HG03460 (cell line): ENCODE data around the gene IFTAP.
A peak's percentile ranks its signal among the peaks of the same experiment; 100 is the strongest.

Source experiments
- ATAC-seq: cut with Tn5 transposase; IDR thresholded peaks from one replicate; pipeline ENCODE4 v1.9.1; 2021; ENCODE audit not compliant: unreplicated experiment

IFTAP gene

GRCh38 chr11:36596880-36597279 is 2.6 kb downstream of the IFTAP start:
- ATAC-seq = no peak

DNA sequence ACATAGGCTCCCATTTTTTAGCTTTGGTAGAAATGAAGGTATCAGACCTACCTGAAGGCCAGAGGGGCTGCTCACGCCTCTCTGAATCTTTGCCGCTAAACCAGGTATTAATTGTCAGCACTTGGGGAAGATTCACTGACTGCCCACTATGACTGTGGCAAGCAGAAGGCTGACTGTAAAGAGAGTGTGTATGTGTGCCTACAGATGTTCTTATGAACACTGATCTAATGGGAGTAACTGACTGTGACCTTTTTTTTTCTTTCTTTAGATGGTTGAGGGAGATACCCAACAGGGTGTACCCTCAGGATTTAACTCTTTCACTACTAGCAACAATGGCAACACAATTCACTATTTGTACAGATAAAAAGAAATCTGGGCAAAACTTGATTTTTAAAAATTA is 3.7 kb downstream of the IFTAP start, which contains the start of gene RAG2:
RAG2 (minus strand) TSS at position 186 of the 400 bp plus-strand sequence. CDS start 4,068 bp downstream, outside the sequence.
- ATAC-seq = no peak

DNA sequence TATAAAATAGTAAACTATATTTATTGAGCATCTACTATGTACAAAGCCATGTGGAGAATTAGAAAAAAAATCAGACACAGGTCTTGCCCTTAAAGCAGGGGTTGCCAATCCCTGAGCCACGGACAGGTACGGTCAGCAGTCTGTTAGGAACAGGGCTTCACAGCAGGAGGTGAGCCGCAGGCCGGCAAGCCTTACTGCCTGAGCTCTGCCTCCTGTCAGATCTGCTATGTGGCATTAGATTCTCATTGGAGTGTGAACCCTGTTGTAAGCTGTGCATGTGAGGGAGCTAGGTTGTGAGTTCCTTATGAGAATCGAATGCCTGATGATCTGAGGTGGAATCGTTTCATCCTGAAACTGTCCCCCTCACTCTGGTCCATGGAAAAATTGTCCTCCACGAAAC is 5.9 kb downstream of the IFTAP start:
- no peak for ATAC-seq

- no peak for ATAC-seq
Measured at GRCh38 chr11:36601155-36601554, 6.9 kb downstream of the IFTAP start.

DNA sequence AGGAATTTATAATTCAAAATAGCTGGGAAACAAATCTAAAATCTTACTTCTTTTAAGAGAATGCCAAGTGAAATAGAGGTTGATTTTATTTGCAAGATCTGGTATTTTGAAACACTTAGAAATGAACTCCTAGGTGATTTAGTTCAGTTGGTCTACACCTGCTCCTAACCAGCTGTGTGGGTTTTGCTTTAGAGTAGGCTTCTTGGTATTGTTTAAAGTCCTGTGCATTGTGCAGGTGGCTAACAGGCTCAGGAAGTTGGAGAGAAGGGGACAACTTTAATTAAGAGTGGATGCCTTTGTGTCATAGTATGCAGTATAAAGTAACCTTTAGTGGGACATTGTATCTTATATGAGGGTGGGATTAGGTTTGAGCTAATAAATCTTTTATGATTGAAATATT is 7.8 kb downstream of the IFTAP start:
- no peak for ATAC-seq

- ATAC-seq = no peak
Measured at GRCh38 chr11:36605221-36606216, 11.2 kb downstream of the IFTAP start.

- no peak for ATAC-seq
Measured at GRCh38 chr11:36608491-36609199, 14.3 kb downstream of the IFTAP start.

DNA sequence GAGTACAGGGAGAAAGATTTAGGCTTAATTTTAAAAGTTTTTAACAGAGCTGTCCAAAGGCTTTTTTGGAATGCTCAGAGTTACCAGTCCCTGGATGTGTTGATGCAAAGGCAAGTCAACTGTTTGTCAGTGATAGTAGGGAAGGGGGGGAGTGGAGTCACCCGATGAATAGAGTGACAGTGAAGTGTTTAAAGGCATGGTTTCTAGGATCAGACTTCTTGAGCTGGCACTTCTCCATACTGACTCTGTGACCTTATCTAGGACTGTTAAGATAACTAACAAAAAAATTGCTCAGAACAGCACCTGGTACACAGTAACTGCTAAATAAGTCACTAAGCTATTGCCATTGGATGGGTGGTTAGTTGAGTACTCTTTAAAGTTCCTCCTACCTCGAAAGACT is 15.1 kb downstream of the IFTAP start:
- ATAC-seq = no peak

DNA sequence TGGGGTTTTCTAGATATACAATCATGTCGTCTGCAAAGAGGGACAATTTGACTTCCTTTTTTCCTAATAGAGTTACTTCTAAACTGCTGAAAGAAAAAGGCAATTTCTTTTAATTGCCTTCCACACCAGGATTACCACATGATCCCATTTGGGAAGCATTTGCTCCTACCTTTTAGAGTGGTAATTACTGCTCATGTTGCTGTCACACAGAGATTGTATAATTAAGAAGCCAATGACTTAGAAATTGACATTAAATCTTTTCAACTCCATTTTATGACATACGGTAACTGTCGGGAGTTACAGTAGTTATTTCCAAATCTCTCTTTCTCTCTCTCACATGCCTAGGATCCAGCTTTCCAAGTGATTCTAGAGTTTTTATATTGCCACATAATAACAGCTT is 21.5 kb downstream of the IFTAP start:
- ATAC-seq = no peak

DNA sequence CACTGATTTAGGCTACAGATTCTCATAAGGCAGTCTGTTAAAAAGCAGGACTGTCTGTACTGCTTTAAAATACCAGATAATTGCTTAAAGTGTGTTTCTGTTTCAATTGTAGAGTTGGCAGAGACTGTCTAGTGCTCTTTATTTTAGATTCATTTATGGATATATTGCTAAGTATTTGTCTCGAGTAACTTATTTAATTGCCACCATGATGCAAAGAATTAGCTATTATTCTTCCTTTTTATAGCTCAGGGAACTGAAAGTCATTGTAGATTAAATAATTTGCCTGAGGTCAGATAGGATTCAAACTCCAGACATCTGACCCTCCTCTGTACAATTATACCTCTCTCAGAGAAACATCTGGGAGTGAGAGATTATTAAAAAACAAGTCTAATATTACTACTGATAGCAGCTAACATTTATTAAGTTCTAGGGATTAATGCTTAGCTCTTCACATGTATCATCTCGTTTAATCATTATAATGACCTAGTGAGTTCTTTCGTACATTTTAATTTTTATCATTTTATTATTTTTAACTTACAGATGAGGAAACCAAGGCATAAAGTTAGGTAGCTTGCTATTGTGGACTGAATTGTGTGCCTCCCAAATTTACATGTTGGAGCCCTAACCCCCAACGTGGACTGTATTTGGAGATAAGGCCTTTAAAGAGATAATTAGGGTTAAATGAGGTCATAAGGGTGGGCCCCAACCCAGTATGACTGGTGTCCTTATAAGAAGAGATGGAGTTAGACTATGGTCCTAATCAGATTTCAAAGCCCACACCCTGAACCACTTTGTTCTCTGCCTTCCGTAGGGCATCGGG is 23.5 kb downstream of the IFTAP start:
- ATAC-seq = no peak

- no peak for ATAC-seq
Measured at GRCh38 chr11:36618363-36619047, 24.2 kb downstream of the IFTAP start.

DNA sequence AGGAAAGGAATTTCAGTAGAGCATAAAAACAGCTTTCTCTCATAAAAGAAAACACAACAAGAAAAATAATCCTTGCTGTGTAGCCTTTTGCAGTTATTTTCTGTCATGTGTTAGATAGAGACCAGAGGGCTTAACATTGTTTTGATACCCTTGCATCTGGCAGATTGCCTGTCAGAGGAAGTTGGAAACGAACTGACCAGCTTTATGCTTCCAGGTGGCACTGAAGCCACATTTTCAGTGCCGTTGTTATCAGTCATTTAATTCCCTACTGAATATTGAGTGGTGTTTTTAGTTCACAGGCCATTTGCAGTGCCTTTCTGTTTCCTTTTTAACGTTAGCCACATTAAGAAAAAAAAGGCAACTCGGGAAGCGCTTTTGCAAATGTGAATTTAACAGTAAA is 25.2 kb downstream of the IFTAP start:
- no peak for ATAC-seq

- ATAC-seq = no peak
Measured at GRCh38 chr11:36620246-36620645, 25.9 kb downstream of the IFTAP start.

DNA sequence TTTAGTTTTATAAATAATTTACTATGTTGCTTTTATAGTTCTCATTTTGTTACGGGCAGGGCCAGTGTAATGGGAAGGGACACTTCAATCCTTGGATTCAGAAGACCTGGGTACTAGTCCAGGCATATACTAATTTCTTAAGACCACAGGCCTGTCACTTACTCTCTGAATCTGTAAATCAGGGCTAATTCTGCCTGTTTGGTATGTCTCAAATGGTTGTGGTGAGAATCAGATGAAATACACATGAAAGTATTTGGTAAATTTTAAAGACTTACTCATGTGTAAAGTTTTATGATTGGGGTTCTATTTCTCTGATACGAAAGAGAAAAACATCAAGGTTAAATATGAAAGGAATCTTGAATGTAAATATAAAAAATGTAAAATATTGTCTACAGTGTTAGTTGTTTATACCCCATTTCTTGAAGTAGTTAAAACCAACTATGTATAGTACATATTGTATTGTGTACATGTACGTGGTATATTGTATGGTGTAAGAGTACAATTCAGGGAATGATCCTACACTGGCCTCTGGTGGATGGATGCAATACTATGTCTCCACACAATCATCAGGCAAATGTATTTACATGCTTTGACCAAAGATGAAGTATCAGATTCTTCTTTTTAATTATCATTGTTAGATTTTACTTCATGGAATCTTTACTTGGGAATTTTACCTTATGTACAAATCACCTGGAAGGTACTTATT is 28.3 kb downstream of the IFTAP start:
- ATAC-seq = peak; percentile 59

DNA sequence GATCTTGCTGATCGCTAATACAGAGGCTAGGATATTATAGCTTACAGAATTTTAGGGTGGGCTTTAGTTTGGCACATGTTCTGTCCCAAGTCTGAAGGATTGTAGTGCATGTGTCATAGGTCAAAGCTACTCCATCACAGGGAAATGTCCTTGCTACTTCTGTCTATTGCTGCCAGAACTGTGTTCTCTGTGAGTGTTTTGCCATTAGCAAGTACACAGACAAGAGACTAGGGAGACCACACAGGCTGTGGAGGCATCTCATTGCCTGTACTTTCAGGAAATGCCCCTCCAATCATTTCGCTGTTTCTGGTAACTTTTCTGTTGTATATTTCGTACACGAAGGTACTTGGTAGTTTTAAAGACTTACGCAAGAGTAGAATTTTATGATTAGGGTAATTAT is 29.2 kb downstream of the IFTAP start:
- ATAC-seq = no peak

DNA sequence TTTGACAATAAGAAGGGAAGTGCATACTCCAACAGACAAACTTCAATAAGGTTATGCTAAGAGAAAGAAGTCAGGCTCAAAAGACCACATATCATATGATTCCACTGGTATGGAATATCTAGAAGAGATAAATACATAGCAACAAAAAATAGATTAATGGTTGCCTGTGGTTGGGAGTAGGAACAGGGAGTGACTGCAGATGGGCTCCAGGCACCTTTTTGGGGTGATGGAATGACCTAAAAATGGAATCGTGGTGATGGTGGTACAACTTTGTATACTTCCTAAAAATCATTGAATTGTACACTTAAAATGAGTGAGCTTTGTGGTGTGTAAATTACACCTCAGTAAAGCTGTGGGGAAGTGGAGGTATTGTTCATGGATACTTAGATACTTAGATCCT is 32.7 kb downstream of the IFTAP start:
- ATAC-seq = no peak

- ATAC-seq = no peak
Measured at GRCh38 chr11:36627471-36627870, 33.2 kb downstream of the IFTAP start.

GRCh38 chr11:36628141-36628540 is 33.8 kb downstream of the IFTAP start:
- no peak for ATAC-seq

GRCh38 chr11:36628765-36629244 is 34.5 kb downstream of the IFTAP start:
- ATAC-seq = no peak

GRCh38 chr11:36631774-36632173 is 37.5 kb downstream of the IFTAP start:
- no peak for ATAC-seq
